Stimulated activated CD4-positive, alpha-beta T cell treated with anti-CD3 and anti-CD28 coated beads, Interleukin-15, amount 100 ng/mL, for 24 hours (primary cell): ENCODE measurements around the gene TRAP1.
"Not testable (repeated sequence)": the region's sequence is repeated elsewhere in the genome, so short reads cannot be mapped to it uniquely, and the experiment has no call there.

Source experiments
- DNase-seq: peaks from one replicate; pipeline ENCODE4 v3.0.0-alpha.2; 2020

TRAP1 gene

DNA sequence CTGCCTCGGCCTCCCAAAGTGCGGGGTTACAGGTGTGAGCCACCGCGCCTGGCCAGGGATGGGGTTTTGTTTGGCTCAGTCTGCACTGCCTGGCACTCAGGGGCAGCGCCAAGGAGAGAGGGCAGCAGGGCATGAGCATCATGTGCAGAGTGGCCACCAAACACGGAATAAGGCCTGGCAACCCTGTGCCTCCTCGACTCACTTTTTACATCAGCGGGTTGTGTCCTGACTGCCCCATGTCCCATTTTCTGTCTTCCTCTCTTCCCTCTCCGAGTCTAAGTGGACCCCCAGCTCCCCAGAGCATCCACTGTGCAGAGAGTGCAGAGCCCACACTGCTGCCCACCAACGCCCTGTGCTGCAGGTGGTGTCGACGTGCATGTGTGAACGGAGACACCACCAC, 18.2 kb upstream of the TRAP1 start:
- no peak for DNase-seq

DNA sequence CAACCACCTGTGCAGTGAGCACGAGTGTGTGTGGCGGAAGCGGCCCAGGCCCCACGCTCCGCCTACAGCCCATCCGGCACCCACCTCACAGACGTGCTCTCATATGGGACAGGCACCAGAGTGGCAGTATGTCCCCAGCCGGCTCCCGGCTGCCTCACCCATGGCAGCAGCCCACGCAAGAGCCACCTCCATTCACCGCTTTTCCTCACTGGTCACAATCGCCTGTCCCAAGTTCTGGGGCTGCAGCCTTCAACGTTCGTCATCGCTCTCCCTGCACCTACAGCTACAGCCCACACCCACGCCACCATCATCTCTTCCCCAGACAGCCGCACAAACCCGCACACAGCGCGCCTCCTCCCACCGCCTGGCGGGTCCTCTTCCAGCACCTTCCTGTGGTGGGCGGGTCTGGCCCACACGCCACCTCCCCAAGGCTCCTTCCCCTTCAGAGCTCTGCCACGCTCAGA, 17.5 kb upstream of the TRAP1 start:
- DNase-seq, result no peak

DNA sequence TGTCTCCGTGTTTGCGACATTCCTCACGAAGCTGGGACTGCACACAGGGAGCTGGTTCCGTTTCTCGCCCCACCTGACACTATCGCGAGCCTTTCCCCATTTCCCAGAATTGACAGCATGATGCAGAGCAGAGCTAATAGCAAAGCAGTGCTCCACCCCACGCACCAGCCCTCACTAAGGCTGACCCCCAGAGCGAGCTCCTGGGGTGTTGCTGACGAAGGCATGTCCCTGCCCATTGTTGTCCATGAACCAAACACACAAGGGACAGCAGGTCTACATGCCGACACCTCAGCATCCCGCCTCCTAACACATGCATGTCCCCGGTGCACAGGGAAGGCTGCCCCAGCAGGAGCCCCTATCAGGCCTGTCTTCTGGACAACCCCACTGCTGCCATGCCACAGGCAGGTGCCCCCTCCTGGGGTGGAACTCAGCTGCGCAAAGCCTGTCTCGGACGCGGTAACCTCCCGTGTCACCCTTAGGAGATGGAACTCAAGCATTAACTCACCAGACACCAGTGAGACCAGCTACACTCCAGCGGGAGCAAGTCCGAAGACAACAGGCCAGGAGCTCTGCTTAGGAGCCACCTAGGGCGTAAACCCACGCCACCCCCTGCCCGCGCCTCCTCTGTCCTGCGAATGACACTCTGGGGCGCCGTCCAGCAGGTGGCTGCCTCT, 16.9 kb upstream of the TRAP1 start:
- no peak for DNase-seq

DNA sequence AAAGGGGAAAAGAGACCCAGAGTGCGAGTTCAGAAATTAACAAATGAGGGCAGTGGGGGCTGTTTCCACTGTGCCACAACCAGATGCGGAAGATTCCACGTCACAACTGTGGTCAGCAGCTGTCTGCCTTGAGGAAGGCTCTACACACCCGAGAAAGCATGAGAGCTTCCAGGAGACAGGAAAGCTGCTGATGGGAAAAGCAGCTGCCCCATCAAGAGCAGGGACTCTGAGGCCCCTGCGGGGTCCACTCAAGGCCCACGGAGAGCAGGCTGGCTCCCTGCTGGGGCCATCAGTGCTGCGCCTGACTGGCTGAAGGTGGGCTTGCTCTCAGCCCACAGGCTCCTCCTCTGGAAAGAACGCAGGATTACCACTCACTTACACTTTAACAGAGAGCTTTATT, 14.8 kb upstream of the TRAP1 start:
- DNase-seq, result no peak

DNA sequence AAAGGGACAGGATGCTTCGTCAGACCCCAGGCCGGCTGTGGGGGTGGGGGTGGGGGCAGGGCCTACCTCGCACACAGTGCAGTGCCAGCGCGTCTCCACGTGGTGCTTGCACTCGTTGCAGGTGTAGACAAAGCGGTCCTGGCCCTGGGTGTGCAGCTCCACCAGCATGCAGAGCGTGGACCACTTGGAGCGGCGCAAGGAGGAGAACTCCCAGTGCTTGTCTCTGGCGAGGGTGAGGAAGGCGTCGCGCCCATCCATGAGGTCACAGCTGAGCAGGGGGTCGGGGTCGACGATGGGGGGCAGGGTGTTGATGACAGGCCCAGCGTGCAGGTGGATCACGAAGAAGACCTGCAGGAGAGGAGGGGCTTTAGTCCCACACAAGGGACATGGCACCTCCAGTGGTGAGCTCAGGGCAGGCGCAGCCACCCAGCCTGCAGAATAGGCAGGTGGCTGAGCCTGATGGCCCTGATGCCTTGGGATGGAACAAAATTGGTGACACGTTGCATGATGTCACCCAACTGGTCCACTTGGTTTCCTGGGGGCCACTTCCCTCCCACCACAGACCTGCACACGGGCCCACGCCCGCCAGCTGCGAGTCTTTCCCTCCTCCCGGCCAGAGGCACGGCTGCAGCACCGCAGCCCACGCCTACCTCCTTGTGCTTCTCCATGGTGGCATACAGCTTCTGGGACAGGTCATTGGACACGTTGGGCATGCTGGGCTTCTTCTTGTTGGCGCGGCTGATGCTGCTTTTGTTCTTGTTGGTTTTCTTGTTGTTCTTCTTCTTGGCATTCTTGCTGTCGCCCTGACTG, 14.0 kb upstream of the TRAP1 start:
- DNase-seq, result no peak

DNA sequence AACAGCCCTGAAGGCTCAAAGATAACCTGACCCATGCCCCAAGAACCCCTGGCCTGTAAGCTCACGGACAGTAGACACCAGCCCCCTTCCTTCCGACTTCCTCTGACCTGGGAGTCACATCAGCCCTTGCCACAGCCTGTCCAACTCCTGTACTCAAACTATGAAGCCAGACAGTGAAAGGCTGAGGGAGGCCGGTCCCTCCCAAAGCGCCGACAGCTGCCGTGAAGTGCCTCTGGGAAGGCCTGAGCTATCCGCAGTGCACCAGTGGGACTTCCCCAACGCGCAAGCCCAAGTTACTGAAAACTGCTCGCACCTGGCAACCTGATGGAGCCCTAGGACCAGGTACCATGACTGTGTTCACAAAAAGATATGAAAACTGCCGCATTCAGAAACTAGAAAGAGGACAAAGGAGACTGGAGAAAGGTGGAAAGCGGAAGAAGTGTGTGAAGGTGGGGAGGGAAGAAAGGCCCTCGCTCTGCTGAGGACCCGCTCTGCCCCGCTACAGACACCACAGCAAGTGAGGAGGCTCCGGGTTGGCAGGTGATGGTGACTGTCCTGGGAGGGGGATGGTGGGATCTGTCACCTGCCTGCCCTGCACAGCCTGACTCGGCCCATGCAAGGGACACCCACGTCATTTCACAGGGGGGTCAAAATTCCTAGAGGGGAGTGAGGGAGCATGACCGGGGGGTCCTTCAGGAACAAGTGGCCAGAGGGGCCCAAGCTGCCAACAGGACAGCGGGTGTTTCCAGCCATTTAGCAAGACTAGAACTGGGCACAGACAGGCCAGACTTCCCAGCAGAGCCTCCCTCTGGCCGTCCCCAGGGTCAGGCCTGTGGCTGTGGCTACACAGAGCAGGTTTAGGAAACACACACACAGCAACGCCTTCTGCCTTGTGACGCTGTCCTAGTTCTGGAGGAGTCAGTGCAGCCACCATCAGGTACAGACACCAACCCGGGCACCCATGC, 13.1 kb upstream of the TRAP1 start:
- no peak for DNase-seq

GRCh38 chr16:3729161-3730112, 12.1 kb upstream of the TRAP1 start:
- DNase-seq, result no peak

- DNase-seq, result no peak
These were observed 11.3 kb upstream of the TRAP1 start for GRCh38 chr16:3728424-3729160.

DNA sequence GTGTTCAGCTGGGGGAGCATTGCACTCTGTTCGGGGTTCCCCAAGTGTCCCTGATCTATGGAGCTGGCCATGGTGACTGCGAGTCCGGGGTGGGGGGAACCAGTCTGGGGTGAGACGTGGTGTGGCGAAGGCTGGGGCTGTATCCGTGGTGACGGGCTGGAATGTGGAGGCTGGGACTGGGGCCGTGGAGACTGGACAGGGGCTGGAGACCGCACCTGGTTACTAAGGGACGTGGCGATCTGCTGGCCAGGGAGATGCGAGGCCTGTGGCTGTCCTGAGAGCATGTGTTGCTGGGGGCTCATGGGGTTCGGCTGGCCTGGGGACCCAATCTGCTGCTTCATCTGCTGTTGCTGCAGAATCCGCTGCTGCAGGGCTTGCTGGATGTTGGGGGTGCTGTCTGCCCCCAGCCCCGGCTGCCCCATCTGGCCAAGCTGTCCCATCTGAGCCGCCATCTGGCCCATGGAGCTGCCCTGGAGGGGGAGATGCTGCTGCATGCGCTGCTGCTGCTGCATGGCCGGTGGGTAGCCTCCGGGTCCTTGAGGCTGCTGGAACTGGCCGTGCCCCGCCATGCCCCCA, 10.6 kb upstream of the TRAP1 start:
- DNase-seq, result no peak

- no peak for DNase-seq
These were observed 8.8 kb upstream of the TRAP1 start for GRCh38 chr16:3726021-3726687.

- no peak for DNase-seq
These were observed 8.0 kb upstream of the TRAP1 start for GRCh38 chr16:3725276-3725675.

DNA sequence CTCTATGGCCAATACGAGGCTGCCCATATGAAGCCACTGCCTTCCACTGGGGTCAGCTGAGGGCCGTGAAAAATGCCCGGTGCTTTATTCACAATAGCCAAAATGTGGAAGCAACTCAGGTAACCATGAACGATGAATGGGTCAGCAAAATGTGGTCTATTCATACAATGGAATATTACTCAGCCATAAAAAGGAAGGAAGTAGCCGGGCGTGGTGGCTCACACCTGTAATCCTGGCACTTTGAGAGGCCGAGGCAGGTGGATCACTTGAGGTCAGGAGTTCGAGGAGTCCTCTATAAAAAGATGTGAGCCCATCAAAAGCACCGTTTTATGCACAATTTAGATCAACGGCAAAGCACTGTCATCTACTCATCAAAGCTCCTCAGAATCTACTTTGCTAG, 5.2 kb upstream of the TRAP1 start:
- DNase-seq, result no peak

- DNase-seq, result no peak
These were observed 3.1 kb upstream of the TRAP1 start for GRCh38 chr16:3720418-3720817.

DNA sequence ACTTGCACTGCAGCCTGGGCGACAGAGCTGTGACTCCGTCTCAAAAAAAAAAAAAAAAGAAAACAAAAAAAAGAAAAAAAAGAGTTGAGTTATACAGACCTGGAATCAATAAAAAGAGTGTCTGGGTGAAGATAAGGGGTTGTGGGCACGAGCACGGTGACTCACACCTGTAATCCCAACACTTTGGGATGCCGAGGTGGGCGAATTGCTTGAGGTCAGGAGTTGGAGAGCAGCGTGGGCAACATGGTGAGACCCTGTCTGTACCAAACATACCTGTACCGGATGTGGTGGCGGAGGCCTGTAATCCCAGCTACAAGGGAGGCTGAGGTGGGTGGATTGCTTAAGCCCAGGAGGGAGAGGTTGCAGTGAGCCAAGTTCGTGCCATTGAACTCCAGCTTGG, 1.3 kb upstream of the TRAP1 start:
- DNase-seq, result no peak

- DNase-seq, result no peak
These were observed 681 bp upstream of the TRAP1 start for GRCh38 chr16:3718019-3718391.

DNA sequence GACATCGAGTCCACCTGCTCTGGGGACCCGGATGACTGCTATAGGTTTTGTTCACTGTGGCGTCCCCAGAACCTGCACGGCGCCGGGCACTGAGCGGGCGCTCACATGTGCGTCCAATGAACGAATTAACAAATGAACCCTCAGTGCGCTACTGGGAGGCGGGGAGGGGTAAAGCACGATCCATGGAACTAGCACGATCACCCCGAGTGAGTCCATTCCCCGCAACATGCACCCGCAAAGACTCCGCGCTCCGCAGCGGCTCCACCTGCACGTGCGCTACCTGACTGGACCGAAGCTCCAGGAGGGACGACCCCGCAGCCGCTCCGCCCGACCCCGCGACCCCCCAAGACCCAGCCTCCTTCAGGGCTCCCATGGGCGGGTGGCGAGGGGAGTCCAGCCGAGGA, 491 bp downstream of the TRAP1 start:
- peak; percentile 62 for DNase-seq

GRCh38 chr16:3715430-3715829, 1.9 kb downstream of the TRAP1 start:
- DNase-seq, result no peak

- DNase-seq, result not testable (repeated sequence)
These were observed 2.9 kb downstream of the TRAP1 start for GRCh38 chr16:3714378-3714777.

DNA sequence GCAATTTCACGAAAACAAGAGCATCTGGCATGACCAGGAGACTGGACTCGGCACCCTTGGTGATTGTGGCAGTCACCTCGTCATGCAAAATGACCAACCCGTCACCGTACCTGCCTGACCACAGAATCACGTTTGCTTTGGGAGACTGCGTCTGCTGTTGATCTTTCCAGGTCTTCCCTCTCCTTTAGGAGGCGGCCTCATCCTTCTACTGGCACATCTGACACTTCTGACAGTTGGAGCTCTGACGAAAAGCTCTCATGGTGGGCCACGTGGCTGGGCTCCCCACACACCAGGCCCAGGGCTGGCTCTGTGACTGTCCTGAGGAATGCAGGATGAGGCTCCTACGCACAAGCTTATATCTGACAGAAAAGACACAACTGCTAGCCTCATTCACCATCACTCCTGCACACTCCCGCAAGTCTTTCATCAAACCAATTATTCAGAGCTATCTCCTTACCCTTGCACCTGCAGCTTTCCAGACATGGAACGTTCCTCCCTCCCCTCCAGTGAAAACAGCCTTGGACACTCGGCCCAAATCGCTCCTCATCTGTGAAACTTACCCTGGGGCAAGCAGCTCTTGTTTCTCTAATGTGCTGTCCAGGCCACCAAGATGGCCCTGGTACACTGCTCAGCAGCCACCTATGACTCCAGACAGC, 3.6 kb downstream of the TRAP1 start:
- DNase-seq, result no peak

DNA sequence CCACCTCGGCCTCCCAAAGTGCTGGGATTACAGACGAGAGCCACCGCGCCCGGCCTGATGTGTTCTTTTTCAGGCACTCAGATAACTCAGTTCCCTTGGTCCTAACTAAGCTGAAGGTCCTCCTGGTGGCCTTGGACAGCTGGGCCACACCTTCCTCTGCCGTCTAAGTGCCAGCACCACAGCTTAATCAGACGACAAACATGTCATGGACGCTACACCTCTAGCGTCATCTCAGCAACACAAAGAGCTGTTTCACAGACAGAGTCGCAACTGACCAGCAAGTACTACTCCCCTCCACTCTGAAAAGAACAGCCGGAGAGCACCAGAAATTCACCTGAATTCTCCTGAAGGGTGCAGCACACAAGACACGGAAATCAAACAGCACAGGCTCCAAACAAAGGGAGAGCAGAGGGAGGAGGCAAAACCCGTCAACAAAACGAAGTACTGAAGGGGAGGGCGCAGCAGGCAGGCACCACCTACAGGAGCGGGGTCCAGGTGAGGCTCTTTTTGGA, 4.4 kb downstream of the TRAP1 start:
- no peak for DNase-seq
